ENCODE results near the gene NEK11. TPM values are rescaled to one million over a fixed set of nuclear protein-coding genes. Genes with fewer than 3 reads are reported as not detected.

The NEK11 gene
- total RNA-seq, 6 experiments from 2014 or later, result 2.5 to 4.0 (median 3.1) TPM

GRCh38 chr3:131224886-131225550 lies 198.3 kb downstream of the NEK11 start:
- peaks cover 21% of the 10 kb centered on the region for H3K4me1 Mint-ChIP-seq (ENCODE audit: low read depth)
- TF ChIP-seq CTCF (IDR thresholded peaks at IDR 0.05), result no peak
- DNase-seq, result peak; percentile 45
- H3K4me3 Mint-ChIP-seq, result no peak overlapping the region
- no peaks in the 10 kb centered on the region for H3K36me3 Mint-ChIP-seq (ENCODE audit: low read depth)
- H3K27ac Mint-ChIP-seq, result 0 out of 2 replicates have a peak overlapping the region, but pooled peaks have one; percentile 24
- no peaks in the 10 kb centered on the region for H3K27me3 Mint-ChIP-seq (ENCODE audit: insufficient read depth)
- H3K9me3 Mint-ChIP-seq, result no peaks in the 10 kb centered on the region

- Mint-ChIP-seq H3K27ac (no peak overlapping the region), H3K36me3 (ENCODE audit: low read depth) (no peaks in the 10 kb centered on the region), H3K9me3 (no peaks in the 10 kb centered on the region), H3K4me1 (ENCODE audit: low read depth) (peaks cover 5% of the 10 kb centered on the region; the same call in 1 of the 2 replicates), H3K4me3 (no peak overlapping the region), H3K27me3 (ENCODE audit: insufficient read depth) (no peaks in the 10 kb centered on the region; the same call in 1 of the 2 replicates)
- no peak for TF ChIP-seq CTCF (IDR thresholded peaks at IDR 0.05)
- DNase-seq, result no peak
Observed at GRCh38 chr3:131228522-131228921, 201.8 kb downstream of the NEK11 start.

GRCh38 chr3:131231710-131232389 lies 205.2 kb downstream of the NEK11 start:
- TF ChIP-seq CTCF (IDR thresholded peaks at IDR 0.05), result peak; percentile 33; the same call in 1 of the 2 replicates
- H3K36me3 Mint-ChIP-seq (ENCODE audit: low read depth), result no peaks in the 10 kb centered on the region
- no peaks in the 10 kb centered on the region; the same call in 1 of the 2 replicates for H3K27me3 Mint-ChIP-seq (ENCODE audit: insufficient read depth)

GRCh38 chr3:131232711-131233267 lies 206.1 kb downstream of the NEK11 start:
- Mint-ChIP-seq H3K4me3 (no peak overlapping the region), H3K4me1 (ENCODE audit: low read depth) (no peaks in the 10 kb centered on the region), H3K27me3 (ENCODE audit: insufficient read depth) (no peaks in the 10 kb centered on the region; the same call in 1 of the 2 replicates), H3K27ac (no peak overlapping the region), H3K36me3 (ENCODE audit: low read depth) (no peaks in the 10 kb centered on the region), H3K9me3 (no peaks in the 10 kb centered on the region)
- DNase-seq, result no peak
- TF ChIP-seq CTCF (IDR thresholded peaks at IDR 0.05), result no peak

More at GRCh38 chr3:131231710-131232389, 205.2 kb downstream of the NEK11 start:
- H3K9me3 Mint-ChIP-seq, result no peaks in the 10 kb centered on the region
- H3K27ac Mint-ChIP-seq, result no peak overlapping the region
- no peaks in the 10 kb centered on the region for H3K4me1 Mint-ChIP-seq (ENCODE audit: low read depth)
- H3K4me3 Mint-ChIP-seq, result no peak overlapping the region
- peak; percentile 13 for DNase-seq

GRCh38 chr3:131233900-131234668 lies 207.4 kb downstream of the NEK11 start:
- Mint-ChIP-seq H3K4me1 (ENCODE audit: low read depth) (no peaks in the 10 kb centered on the region), H3K27ac (no peak overlapping the region), H3K27me3 (ENCODE audit: insufficient read depth) (no peaks in the 10 kb centered on the region; the same call in 1 of the 2 replicates), H3K4me3 (no peak overlapping the region), H3K36me3 (ENCODE audit: low read depth) (no peaks in the 10 kb centered on the region), H3K9me3 (no peaks in the 10 kb centered on the region)
- no peak for TF ChIP-seq CTCF (IDR thresholded peaks at IDR 0.05)
- DNase-seq, result no peak

All from HFFc6 (cell line).